Daoy (cell line): Measurements from ENCODE around the gene MS4A10. TPM values are rescaled to one million over a fixed set of nuclear protein-coding genes. Genes with fewer than 3 reads are reported as not detected.

Source experiments
- DNase-seq: peaks from one replicate; pipeline ENCODE4 v3.0.0-alpha.2; 2015; ENCODE audit warnings: low read depth
- total RNA-seq: library from RNA; depleted of rRNA; stranded (reverse); fragments of >200 nt; shearing (Covaris generic); gene quantifications from 2 replicates; pipeline ENCODE4 v1.2.3, GENCODE V29; 2014; rRNA removed

MS4A10 gene
- total RNA-seq, 1 experiment from 2014 or later: not detected

DNA sequence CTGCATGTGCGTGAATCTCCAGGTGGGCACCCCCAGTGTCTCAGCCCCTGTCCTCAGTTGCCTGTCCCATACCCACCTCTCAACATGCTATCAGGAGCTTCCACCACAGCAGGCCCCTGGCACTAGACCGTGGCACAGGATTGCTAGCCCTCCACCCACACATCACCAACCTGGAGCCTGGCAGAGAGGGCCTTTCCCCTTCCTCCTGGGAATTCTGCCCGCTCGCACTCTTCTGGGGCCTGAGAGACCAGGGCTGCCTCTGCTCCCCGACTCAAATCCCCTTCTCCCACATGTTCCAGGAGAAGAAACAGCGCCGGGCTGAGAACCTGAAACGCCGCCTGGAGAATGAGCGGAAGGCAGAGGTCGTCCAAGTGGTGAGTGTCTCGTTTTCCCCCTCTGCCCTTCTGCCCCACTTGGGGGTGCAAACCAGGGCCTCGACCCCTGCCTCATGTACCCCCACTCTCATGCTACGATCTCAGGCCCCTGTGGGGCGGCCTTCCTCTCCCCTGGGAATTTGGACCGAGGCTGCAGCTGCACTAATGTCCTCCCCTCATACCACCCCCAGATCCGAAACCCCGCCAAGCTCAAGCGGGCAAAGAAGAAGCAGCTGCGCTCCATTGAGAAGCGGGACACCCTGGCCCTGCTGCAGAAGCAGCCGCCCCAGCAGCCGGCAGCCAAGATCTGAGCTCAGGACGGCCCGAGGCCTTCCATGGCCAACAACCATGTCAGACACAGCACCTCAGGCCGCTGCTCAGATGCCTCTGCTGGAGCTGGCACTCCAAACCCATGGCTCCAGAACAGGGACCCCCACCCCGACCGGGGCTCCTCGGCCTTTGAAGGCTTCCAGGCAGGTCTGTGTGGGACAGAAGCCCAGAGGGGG is 64.7 kb downstream of the MS4A10 start:
- DNase-seq: no peak

Other genes starting within 250 kb of the MS4A10 start
- gene MS4A8, start 85.7 kb upstream of the MS4A10 start, total RNA-seq: not detected in 2 replicates
- gene MS4A18, start 60.6 kb upstream of the MS4A10 start, total RNA-seq: not detected in 2 replicates
- gene MS4A15, start 28.5 kb upstream of the MS4A10 start, total RNA-seq: not detected in 2 replicates
- gene CCDC86, start 56.8 kb downstream of the MS4A10 start, total RNA-seq: 16.0 and 17.7 TPM in 2 replicates
- gene PTGDR2, start 70.6 kb downstream of the MS4A10 start, total RNA-seq: 0.06 TPM in 1 of 2 replicates, not detected in the other
- not detected in 2 replicates for gene ZP1, start 82.2 kb downstream of the MS4A10 start, total RNA-seq
- gene PRPF19, start 121.3 kb downstream of the MS4A10 start, total RNA-seq: 86.3 and 91.2 TPM in 2 replicates
- gene TMEM109, start 128.8 kb downstream of the MS4A10 start, total RNA-seq: 54.5 and 56.6 TPM in 2 replicates
- 59.4 and 82.6 TPM in 2 replicates for gene TMEM132A, start 139.1 kb downstream of the MS4A10 start, total RNA-seq
- 3.0 and 3.9 TPM in 2 replicates for gene SLC15A3, start 166.8 kb downstream of the MS4A10 start, total RNA-seq
- 0.06 and 0.46 TPM in 2 replicates for gene CD6, start 186.3 kb downstream of the MS4A10 start, total RNA-seq